HG03280 (cell line): Measurements from ENCODE around the gene FSTL3.

Experiments
- ATAC-seq: cut with Tn5 transposase; IDR thresholded peaks from one replicate; pipeline ENCODE4 v1.9.1; 2021; ENCODE audit warnings: mild to moderate bottlenecking, moderate library complexity; ENCODE audit not compliant: unreplicated experiment

Gene FSTL3

DNA sequence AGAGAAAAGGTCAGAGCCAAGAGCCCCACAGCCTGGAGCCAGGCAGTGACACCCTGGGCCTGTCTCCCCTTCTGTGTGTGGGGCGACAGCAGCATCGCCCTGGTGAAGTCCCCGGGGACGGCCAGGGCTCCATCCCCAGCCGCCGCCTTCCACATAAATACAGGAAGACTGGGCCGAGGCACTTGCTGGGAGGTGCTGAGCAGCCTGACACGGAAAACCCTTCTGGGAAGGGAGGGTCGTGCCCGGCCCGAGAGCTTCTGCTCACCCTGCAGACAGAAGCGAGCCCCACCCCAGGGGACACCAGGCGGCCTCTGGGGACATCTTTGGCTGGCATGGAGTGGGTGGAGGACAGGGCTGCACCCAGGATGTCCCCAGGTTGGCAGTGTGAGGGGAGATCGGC is 31.4 kb upstream of the FSTL3 start:
- no peak for ATAC-seq

- ATAC-seq = no peak
These were observed 30.0 kb upstream of the FSTL3 start for GRCh38 chr19:645912-646778.

DNA sequence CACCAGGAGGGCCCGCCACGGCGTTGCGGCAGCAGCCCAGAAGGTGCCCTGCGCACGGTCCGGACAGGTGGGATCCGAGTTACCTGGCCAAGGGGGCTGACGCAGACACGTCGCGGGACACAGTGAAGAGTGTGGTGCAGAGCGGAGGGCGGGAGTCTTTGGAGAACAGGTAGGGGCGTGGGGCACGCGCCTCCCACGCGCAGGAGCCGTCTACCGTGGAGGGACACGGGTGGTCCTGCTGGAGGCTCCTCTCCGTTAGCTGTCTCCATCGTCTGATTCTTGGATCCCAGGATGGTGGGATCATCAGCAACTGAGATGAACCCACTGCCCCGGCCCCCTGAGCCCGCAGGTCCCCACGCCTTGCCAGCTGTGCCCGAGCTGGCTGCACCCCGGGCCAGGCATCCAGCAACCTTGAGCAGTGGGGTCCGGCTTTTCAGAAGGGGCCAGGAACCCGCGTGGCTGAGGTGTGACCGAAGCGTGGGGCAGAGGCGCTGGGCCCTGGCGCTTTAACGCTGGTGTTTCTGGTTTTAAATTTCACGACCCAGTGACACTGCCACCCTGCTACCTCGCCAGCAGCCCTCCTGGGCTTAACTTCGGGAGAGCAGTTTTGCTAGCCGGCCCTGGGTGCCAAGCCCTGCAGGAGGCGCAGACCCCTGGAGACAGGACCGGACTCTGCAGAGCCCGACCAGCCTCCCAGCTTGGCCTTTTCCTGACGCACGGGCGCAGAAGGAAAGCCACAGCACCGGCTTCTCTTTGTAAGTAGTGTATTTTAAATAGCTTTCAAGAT is 29.2 kb upstream of the FSTL3 start:
- no peak for ATAC-seq

DNA sequence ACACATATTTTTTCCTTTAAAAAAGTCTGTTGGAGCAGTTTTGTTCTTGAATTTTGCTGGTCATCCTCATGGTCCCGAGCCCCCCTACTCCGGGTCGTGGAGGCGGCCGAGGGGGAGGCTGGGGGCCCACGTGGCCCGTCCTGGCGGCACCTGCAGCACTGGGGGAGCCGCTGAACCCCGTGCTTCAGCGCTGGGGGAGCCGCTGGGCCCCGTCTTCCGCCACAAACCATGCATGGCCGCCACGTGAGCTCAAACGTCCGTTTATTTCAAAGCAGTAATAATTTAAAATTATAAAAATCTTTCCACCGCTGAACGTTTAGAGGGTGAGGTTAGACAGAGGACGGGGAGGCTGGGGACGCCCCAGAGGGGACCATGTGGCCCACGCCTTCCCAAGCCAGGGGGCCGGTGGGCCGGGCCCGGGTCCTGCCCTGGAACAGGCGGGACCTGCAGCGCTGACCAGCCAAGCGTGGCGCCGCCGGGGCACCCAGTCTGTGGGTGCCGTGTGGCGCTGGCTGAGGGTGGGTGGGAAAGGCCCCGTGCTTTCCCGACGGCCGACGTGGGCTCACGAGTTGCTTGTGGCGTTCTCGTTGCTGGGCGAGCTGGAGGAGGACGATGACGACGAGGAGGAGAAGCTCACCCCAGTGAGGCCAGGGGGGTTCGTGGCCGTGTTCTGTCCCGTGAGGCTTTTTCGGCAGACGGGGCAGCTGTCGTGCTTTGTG is 28.5 kb upstream of the FSTL3 start:
- ATAC-seq = no peak

GRCh38 chr19:648305-648704 is 27.9 kb upstream of the FSTL3 start:
- ATAC-seq = no peak

- no peak for ATAC-seq
These were observed 27.0 kb upstream of the FSTL3 start for GRCh38 chr19:648904-649801.

- ATAC-seq = no peak
These were observed 26.1 kb upstream of the FSTL3 start for GRCh38 chr19:650121-650520.

- no peak for ATAC-seq
These were observed 24.9 kb upstream of the FSTL3 start for GRCh38 chr19:651114-651818.

GRCh38 chr19:651991-652390 is 24.2 kb upstream of the FSTL3 start:
- ATAC-seq = no peak

DNA sequence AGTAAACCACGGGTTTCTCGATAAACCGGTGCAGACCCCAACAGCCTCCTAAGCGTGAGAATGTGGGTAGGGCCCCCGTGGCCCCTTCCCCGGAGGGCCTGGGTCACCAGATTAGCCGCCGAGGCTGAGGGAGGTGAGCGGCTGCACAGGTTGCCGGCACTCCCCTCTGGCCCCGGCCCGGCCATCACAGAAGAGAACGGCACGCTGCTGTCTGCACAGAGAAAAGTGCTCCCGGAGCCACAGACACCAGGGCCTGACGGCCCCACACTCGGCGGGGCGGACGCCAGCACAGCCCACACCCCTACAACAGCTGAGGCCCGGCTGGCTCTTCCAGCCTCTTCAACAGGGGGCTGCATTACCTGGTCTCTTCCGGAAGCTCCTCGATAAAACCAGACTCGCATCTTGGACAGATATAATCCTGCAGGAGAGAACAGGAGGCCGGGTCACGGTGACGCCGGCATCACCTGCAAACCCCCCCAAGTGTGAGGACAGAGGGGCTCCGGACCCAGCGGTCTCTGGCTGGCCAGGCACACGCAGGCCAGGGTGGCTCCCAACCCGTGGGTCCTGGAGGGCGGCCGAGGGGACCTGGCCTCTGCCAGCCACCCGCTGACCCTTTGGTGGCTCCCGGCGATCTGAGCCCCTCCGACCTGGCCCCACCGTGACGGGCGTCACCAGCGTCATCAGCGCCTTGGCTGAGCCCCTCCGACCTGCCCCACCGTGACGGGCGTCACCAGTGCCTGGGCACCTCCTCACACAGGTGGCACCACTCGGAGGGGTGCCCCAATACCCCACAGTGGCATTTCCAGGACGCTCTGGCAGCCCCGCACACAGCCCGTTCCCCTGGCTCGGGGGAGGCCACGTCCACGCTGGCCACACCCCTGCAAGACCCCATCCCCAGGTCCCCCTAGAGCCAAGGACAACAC is 23.5 kb upstream of the FSTL3 start:
- ATAC-seq = no peak

DNA sequence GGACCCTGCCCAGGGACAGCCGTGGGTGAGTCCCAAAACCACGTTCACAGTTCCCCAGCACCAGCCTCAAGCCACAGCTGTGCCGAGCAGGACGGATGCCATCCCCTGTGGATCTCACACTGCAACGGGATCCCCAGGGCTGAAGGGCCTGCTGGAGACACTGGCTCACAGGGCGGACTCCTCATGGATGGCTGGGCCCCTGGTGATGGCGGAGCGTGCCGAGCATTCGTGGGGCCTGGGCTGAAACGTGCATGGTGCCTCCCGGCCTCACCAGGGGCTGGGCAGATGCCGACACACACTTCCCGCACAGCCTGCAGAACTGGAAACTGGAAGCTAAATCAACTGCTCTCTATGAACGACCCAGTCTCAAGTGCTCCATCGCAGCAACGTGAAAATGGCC is 22.8 kb upstream of the FSTL3 start:
- no peak for ATAC-seq

DNA sequence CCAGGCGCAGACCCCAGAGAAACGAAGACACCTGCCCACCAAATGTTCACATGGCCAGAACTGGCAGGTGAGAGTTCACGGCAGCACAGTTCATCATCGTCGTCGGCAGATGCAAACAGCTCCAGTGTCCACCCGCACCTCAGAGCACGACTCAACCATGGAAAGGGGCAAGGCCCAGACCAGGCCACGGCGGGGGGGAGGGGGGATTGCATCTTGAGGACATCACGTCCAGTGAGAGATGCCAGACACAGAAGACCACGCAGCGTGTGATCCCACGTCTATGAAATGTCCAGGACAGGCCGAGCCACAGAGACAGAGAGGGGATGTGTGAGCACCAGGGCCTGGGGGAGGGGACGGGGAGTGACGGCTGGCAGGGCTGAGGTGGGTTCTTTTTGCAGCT is 20.5 kb upstream of the FSTL3 start:
- ATAC-seq = no peak

GRCh38 chr19:656751-657559 is 19.2 kb upstream of the FSTL3 start:
- no peak for ATAC-seq

GRCh38 chr19:657611-658010 is 18.6 kb upstream of the FSTL3 start:
- no peak for ATAC-seq

DNA sequence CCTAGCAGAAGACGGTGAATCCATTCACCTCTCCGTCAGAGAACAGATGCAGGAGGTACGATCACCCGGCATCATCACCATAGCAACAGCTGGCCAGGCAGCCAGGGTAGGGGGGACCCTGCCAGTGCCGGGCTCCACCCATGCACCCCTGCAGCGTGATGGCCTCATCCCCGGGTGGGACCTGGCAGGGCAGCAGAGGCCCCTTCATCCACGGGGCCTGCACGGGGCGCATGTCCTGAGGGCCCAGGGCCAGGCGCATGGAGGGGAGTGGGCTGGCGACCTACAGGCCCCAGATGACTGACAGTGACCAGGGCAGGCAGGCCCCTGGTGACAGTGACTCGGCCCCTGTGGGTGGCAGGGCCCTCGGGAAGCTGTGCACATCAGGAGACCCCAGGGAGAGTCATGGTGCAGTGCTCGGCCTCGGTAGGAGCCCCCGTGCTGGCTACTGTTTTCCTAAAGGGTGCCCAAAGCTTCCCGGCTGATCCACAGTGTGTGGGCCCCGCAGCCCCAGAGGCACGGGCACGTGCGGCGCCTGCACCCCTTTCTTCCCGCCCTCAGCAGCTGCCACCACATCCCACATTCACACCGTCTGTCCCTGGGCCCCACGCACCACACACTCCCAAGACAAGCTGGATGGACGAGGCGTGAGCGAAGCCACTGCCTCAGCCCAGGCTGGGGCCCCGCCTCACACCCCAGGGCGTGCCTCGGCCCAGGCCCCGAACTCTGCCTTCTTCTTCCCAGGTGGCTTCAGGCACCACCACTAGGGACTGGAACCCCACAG is 17.9 kb upstream of the FSTL3 start:
- ATAC-seq = no peak

- no peak for ATAC-seq
These were observed 17.0 kb upstream of the FSTL3 start for GRCh38 chr19:658916-659839.
